HEK293 (cell line): ENCODE measurements around the gene ITGB4.

Source experiments
- ZNF416 ChIP-seq: fragments of 450-650 bp; formaldehyde crosslinking; IDR thresholded peaks from 2 replicates; pipeline ENCODE4 v1.5.1; 2016; ENCODE audit warnings: missing biosample characterization, missing genetic modification characterization
- ZSCAN30 ChIP-seq: fragments of 450-650 bp; IDR thresholded peaks from 2 replicates; pipeline ENCODE4 v1.5.1; 2018; ENCODE audit warnings: missing biosample characterization, mild to moderate bottlenecking, missing genetic modification characterization, moderate library complexity

DNA sequence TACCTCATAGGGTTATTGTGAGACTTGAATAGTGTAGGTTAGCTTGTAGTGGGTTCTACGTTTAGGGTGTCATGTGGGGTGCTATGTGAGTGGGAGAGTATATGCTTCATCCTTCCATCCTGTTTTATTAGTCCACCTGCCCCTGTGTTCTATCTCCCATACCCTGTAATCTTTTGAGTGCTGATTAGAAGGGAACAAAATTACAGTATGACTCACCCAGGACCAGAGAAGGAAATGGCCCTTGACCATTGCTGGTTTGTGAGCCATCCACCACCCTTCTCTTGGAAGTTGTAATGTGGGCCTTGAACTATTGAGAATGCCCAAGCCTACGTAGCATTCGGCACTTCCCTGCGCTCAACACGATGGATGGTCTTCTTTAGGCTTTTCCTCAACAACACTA, 37.0 kb upstream of the ITGB4 start:
- TF ChIP-seq ZSCAN30 (tag by site-specific recombination) (no peak), ZNF416 (tag by site-specific recombination) (no peak)
